Gastroesophageal sphincter (tissue), 4 donors: ENCODE data around the gene SLC25A28. TPM values are rescaled to one million over a fixed set of nuclear protein-coding genes. Genes with fewer than 3 reads are reported as not detected.

Source experiments
- ATAC-seq: fragments of 150-250 bp; one replicate; pipeline ENCODE4 v1.9.1; 2016; ENCODE audit warnings: mild to moderate bottlenecking, moderate library complexity
- H3K27ac ChIP-seq, 4 donors: fragments of 200-600 bp; sonication (generic) in 3 of 4; 1 replicate in 3 of 4; 2 replicates in 1 of 4; pipeline ENCODE4 v1.5.1; 2016 to 2019
- H3K27me3 ChIP-seq: fragments of 200-600 bp; sonication (generic); one replicate; pipeline ENCODE4 v1.5.1; 2019
- H3K36me3 ChIP-seq, 2 donors: fragments of 200-600 bp; sonication (generic); one replicate each; pipeline ENCODE4 v1.5.1; 2019; ENCODE audit warnings: control low read depth in 1 of 2
- H3K4me1 ChIP-seq, 3 donors: fragments of 200-600 bp; sonication (generic); 1 replicate in 2 of 3; 2 replicates in 1 of 3; pipeline ENCODE4 v1.5.1; 2016 to 2019; ENCODE audit warnings: control low read depth in 2 of 3
- H3K4me3 ChIP-seq, 2 donors: fragments of 200-600 bp; sonication (generic); one replicate each; pipeline ENCODE4 v1.5.1; 2019; ENCODE audit warnings: mild to moderate bottlenecking in 1 of 2, moderate library complexity in 1 of 2
- H3K9me3 ChIP-seq, 3 donors: fragments of 200-600 bp; sonication (generic); one replicate each; pipeline ENCODE4 v1.5.1; 2017 to 2019; ENCODE audit warnings: control low read depth in 2 of 3
- EP300 ChIP-seq: sonication (generic); formaldehyde crosslinking; IDR thresholded peaks from one replicate; pipeline ENCODE4 v1.6.1; 2017; ENCODE audit warnings: antibody characterized with exemption, mild to moderate bottlenecking
- POLR2A ChIP-seq, 2 donors: fragments of 450-650 bp; IDR thresholded peaks; one replicate each; pipeline ENCODE4 v1.6.1; 2017; ENCODE audit warnings: antibody characterized with exemption in 2 of 2, mild to moderate bottlenecking in 2 of 2, moderate library complexity in 1 of 2
- POLR2AphosphoS5 ChIP-seq: sonication (generic); formaldehyde crosslinking; IDR thresholded peaks from one replicate; pipeline ENCODE4 v1.6.1; 2017; ENCODE audit warnings: antibody characterized with exemption
- WGBS, 2 donors: methylation state at CpG; one replicate each; pipeline ENCODE4 v1.1.5; 2018; ENCODE audit warnings: low coverage in 1 of 2; 5-methylcytosine and 5-hydroxymethylcytosine counted together
- total RNA-seq, 4 donors: library from RNA; depleted of rRNA; stranded (reverse); fragments of >200 nt; gene quantifications; one replicate each; pipeline ENCODE4 v1.1.0, GENCODE V29; 2016
- TF ChIP-seq, protein P1 (sequence below), 4 experiments: fragments of 200-600 bp in 2 of 4; fragments of 450-650 bp in 2 of 4; sonication (generic) in 1 of 4; IDR thresholded peaks; one replicate each; pipeline ENCODE4 v1.5.1; 2017 to 2019; ENCODE audit warnings: antibody characterized with exemption in 4 of 4, mild to moderate bottlenecking in 2 of 4, moderate library complexity in 2 of 4

SLC25A28 gene
- total RNA-seq, 4 donors from 2014 or later: 18.6 to 55.6 (median 33.3) TPM

DNA sequence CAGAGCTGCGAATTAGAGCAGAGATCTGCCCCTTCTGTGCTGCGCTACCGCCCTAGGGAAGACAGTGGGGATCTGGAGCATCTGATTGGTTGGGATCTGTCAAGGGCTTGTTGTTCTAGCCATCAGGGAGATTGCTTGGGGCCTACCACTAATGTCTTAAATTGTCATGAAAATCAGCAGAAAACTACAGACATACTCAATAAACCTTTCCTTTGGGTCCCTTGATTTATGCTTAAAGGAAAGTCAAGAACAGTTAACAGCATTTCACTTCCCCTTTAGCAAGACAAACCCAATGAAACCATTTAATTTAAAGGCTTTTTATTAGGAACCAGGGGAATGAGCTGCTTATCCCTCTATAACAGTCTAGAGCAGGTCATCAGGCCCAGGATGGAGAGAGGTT is 10.0 kb downstream of the SLC25A28 start:
- no peak for ATAC-seq

DNA sequence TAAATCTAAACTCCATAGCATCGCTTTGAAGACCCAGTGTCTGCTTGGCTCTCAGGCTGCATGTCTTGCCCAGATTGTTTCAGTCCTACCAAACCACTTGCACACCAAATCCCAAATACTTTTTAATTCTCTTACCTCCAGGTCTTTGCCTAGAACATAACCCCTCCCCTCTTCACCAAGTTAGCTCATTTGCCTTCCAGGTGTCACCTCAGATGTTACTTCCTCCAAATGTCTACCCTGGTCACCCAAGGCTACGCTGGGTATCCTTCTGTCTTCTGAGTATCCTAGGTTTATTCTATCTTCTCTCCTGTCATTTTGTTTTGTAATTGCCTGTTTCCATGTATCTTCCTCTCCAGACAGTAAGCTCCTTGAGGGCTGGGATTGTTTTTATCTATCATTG is 11.1 kb downstream of the SLC25A28 start:
- Histone ChIP-seq H3K27ac (no peak overlapping the region), H3K27me3 (no peaks in the 10 kb centered on the region), H3K4me1 (peaks cover 0 to 13% (median 0%) of the 10 kb centered on the region in 3 donors), H3K36me3 (peaks cover 0 to 43% of the 10 kb centered on the region in 2 donors), H3K4me3 (no peak overlapping the region), H3K9me3 (no peaks in the 10 kb centered on the region)
- ATAC-seq: no peak
- WGBS, 2 donors: 50 to 96% methylated on average over 1 to 2 of the region's 2 CpGs
- TF ChIP-seq, protein P1, sequence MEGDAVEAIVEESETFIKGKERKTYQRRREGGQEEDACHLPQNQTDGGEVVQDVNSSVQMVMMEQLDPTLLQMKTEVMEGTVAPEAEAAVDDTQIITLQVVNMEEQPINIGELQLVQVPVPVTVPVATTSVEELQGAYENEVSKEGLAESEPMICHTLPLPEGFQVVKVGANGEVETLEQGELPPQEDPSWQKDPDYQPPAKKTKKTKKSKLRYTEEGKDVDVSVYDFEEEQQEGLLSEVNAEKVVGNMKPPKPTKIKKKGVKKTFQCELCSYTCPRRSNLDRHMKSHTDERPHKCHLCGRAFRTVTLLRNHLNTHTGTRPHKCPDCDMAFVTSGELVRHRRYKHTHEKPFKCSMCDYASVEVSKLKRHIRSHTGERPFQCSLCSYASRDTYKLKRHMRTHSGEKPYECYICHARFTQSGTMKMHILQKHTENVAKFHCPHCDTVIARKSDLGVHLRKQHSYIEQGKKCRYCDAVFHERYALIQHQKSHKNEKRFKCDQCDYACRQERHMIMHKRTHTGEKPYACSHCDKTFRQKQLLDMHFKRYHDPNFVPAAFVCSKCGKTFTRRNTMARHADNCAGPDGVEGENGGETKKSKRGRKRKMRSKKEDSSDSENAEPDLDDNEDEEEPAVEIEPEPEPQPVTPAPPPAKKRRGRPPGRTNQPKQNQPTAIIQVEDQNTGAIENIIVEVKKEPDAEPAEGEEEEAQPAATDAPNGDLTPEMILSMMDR (IDR thresholded peaks at IDR 0.05): no peak
- TF ChIP-seq POLR2A (IDR thresholded peaks at IDR 0.05): no peak
- TF ChIP-seq EP300: no peak
- no peak for TF ChIP-seq POLR2AphosphoS5

More for the DNA sequence above, 10.0 kb downstream of the SLC25A28 start:
- Histone ChIP-seq H3K27ac (no peak overlapping the region), H3K9me3 (no peaks in the 10 kb centered on the region), H3K27me3 (no peaks in the 10 kb centered on the region), H3K4me3 (no peak overlapping the region), H3K4me1 (peaks cover 0 to 16% (median 0%) of the 10 kb centered on the region in 3 donors), H3K36me3 (peaks cover 0 to 49% of the 10 kb centered on the region in 2 donors)
- WGBS, 2 donors: 80 to 88% methylated on average over 1 to 3 of the region's 3 CpGs
- TF ChIP-seq, protein P1 (IDR thresholded peaks at IDR 0.05): no peak
- TF ChIP-seq POLR2AphosphoS5: no peak
- TF ChIP-seq POLR2A (IDR thresholded peaks at IDR 0.05): no peak
- TF ChIP-seq EP300: no peak

DNA sequence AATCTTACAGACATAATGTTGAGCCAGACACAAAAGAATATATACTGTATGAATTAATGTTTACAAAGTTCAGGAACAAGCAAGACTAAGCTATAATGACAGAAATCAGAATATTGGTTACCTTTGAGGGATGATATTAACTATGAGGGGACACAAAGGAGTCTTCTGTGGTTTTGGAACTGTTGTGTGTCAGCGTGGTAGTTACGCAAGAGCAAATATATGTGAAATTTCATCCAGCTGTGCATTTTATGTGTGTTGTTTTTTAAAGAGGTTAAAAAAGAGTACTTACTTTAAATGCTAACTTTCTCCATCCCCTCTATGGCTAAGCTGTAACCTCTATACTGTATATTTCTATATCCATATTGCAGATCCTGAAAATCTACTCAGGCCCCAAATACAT is 14.9 kb downstream of the SLC25A28 start:
- Histone ChIP-seq H3K36me3 (peaks cover 0 to 14% of the 10 kb centered on the region in 2 donors), H3K9me3 (no peaks in the 10 kb centered on the region), H3K4me3 (no peak overlapping the region), H3K27me3 (peaks cover 7% of the 10 kb centered on the region), H3K4me1 (no peaks in the 10 kb centered on the region), H3K27ac (no peak overlapping the region)
- no peak for ATAC-seq
- WGBS, 2 donors: 46 to 93% methylated on average over 2 of the region's 2 CpGs
- TF ChIP-seq, protein P1 (IDR thresholded peaks at IDR 0.05): no peak
- TF ChIP-seq POLR2A (IDR thresholded peaks at IDR 0.05) (no peak), EP300 (no peak), POLR2AphosphoS5 (no peak)

DNA sequence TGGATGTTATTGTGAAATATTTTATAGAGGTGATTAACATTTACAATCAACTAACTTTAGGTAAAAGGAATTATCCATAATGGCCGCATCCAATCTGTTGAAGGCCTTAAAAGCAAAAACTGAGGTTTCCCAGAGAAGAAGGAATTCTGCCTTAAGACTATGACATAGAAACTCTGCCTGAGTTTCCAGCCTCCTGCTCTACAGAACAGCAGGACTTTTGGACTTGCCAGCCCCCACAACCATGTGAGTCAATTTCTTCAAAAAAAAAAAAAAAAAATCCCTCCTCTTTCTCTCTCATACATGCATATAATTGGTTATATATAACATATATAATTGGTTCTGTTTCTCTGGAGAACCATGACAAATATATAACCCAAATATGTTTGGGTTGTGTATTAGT is 15.4 kb downstream of the SLC25A28 start:
- Histone ChIP-seq H3K27ac (no peak overlapping the region), H3K4me1 (no peaks in the 10 kb centered on the region), H3K9me3 (no peaks in the 10 kb centered on the region), H3K27me3 (peaks cover 7% of the 10 kb centered on the region), H3K4me3 (no peak overlapping the region), H3K36me3 (peaks cover 0 to 9% of the 10 kb centered on the region in 2 donors)
- no peak for ATAC-seq
- WGBS, 2 donors: 64 to 89% methylated on average over 1 of the region's 1 CpG
- TF ChIP-seq EP300 (no peak), POLR2A (IDR thresholded peaks at IDR 0.05) (no peak), POLR2AphosphoS5 (no peak)
- TF ChIP-seq, protein P1 (IDR thresholded peaks at IDR 0.05): no peak

DNA sequence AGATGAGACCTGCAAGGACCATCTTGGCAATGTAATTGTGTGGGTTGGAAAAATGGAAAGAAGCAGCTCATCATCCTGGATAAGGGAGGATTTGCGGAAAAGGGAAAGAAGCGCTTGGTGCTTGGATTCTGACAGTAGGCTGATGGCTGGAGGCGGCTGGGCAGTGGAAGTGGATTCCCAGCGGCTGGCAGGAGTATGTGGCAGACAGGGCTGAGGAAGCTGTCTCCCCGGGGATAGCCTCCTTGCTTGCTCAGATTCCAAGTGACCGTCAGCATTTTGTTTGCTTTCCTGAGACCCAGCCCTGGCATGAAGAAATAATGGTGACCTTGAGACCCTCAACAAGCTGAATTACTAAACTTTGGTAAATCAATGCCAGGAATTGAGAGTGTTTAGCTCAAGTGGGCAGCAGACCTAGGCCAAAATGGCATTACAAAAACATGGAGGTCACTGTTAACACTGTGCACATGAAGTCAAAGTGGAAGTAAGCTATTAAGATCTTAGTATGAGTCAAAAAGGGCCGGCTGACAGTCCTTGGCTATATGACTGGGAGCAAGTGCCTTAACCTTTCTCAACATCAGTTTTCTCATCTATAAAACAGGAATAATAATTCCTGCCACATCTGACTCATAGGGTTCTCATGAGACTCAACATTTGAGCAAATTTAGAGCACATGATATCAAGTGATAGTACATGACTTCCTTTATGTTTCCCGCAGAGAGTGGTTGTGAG is 21.3 kb downstream of the SLC25A28 start:
- Histone ChIP-seq H3K27ac (no peak overlapping the region), H3K27me3 (peaks cover 19% of the 10 kb centered on the region), H3K4me3 (no peak overlapping the region), H3K36me3 (no peaks in the 10 kb centered on the region), H3K4me1 (no peaks in the 10 kb centered on the region), H3K9me3 (no peaks in the 10 kb centered on the region)
- 62 to 68% methylated on average over 5 to 8 of the region's 8 CpGs for WGBS, 2 donors
- ATAC-seq: no peak
- no peak for TF ChIP-seq POLR2AphosphoS5
- no peak for TF ChIP-seq EP300
- TF ChIP-seq, protein P1 (IDR thresholded peaks at IDR 0.05): no peak
- TF ChIP-seq POLR2A (IDR thresholded peaks at IDR 0.05): no peak
